K562 (cell line): ENCODE results near the gene ITM2B. TPM values are rescaled to one million over a fixed set of nuclear protein-coding genes. Genes with fewer than 3 reads are reported as not detected.

ENCODE experiments used
- ARID1B ChIP-seq: fragments of 450-650 bp; IDR thresholded peaks from 2 replicates; pipeline ENCODE4 v1.6.1; 2016; ENCODE audit warnings: antibody characterized with exemption, mild to moderate bottlenecking, inconsistent platforms
- POLR2B ChIP-seq: fragments of 450-650 bp; IDR thresholded peaks from 2 replicates; pipeline ENCODE4 v1.6.1; 2018; ENCODE audit warnings: low read depth; ENCODE audit not compliant: partially characterized antibody
- polyA plus RNA-seq, 8 experiments: library from polyadenylated mRNA; depleted of rRNA in 4 of 8; stranded (reverse) in 5 of 8; unstranded in 3 of 8; fragments of >200 nt; fragmentation: Nextera tagmentation in 2 of 8; fragmentation: Illumina TruSeq in 1 of 8; extraction: Ambion mirVana in 2 of 8; extraction: Trizol in 1 of 8; gene quantifications; 2 replicates each; pipeline versions ENCODE4 v1.2.1 to v1.2.3, GENCODE V29; 2011 to 2014; ENCODE audit warnings: inconsistent platforms in 1 of 8, missing spikeins in 1 of 8
- total RNA-seq, 7 experiments: library from RNA; depleted of rRNA in 6 of 7; stranded (reverse); fragments of >200 nt in 6 of 7; fragmentation: Illumina TruSeq in 2 of 7; extraction: Trizol in 2 of 7; gene quantifications; 2 replicates each; pipeline versions ENCODE4 v1.2.1 to v1.2.3, GENCODE V29; 2011 to 2021; ENCODE audit warnings: low replicate concordance in 1 of 7
- TF ChIP-seq, protein P1 (sequence below), 2 experiments: fragments of 450-650 bp; IDR thresholded peaks; 2 replicates each; pipeline ENCODE4 v1.6.1; 2016; ENCODE audit warnings: mild to moderate bottlenecking in 2 of 2, borderline replicate concordance in 1 of 2, low read depth in 1 of 2, moderate library complexity in 1 of 2
- TF ChIP-seq, protein P2 (sequence below), 2 experiments: fragments of 450-650 bp in 1 of 2; sonication (generic) in 1 of 2; formaldehyde crosslinking; conservative IDR thresholded peaks; 2 replicates each; pipeline versions ENCODE4 v1.4.0 to v1.8.1; 2020 to 2022; ENCODE audit warnings: mild to moderate bottlenecking in 1 of 2, missing genetic modification reagents in 1 of 2
- TF ChIP-seq, protein P3 (sequence below): fragments of 450-650 bp; IDR thresholded peaks from 2 replicates; pipeline ENCODE4 v1.6.1; 2016; ENCODE audit warnings: mild to moderate bottlenecking

The ITM2B gene
- total and polyA plus RNA-seq, 9 of the 15 experiments (the other 6 are each of a cell fraction or from before 2014, with no cell fraction given): 22.0 to 83.8 (median 45.0) TPM

DNA sequence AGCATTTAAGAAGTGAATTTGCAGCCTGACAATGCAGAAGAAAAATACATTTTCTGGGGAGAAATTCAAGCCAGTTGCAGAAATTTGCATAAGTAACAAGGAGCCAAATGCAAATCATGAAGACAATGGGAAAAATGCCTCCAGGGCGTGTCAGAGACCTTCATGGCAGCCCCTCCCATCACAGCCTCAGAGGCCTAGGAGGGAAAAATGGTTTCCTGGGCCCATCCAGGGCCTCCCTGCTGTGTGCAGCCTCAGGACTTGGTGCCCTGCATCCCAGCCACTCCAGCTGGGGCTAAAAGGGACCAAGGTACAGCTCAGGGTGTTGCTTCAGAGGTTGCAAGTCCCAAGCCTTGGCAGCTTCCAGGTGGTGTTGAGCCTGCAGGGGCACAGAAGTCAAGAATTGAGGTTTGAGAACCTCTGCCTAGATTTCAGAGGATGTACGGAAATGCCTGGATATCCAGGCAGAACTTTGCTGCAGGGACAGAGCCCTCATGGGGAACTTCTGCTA, 16.7 kb upstream of the ITM2B start (continued):
- TF ChIP-seq, protein P1, sequence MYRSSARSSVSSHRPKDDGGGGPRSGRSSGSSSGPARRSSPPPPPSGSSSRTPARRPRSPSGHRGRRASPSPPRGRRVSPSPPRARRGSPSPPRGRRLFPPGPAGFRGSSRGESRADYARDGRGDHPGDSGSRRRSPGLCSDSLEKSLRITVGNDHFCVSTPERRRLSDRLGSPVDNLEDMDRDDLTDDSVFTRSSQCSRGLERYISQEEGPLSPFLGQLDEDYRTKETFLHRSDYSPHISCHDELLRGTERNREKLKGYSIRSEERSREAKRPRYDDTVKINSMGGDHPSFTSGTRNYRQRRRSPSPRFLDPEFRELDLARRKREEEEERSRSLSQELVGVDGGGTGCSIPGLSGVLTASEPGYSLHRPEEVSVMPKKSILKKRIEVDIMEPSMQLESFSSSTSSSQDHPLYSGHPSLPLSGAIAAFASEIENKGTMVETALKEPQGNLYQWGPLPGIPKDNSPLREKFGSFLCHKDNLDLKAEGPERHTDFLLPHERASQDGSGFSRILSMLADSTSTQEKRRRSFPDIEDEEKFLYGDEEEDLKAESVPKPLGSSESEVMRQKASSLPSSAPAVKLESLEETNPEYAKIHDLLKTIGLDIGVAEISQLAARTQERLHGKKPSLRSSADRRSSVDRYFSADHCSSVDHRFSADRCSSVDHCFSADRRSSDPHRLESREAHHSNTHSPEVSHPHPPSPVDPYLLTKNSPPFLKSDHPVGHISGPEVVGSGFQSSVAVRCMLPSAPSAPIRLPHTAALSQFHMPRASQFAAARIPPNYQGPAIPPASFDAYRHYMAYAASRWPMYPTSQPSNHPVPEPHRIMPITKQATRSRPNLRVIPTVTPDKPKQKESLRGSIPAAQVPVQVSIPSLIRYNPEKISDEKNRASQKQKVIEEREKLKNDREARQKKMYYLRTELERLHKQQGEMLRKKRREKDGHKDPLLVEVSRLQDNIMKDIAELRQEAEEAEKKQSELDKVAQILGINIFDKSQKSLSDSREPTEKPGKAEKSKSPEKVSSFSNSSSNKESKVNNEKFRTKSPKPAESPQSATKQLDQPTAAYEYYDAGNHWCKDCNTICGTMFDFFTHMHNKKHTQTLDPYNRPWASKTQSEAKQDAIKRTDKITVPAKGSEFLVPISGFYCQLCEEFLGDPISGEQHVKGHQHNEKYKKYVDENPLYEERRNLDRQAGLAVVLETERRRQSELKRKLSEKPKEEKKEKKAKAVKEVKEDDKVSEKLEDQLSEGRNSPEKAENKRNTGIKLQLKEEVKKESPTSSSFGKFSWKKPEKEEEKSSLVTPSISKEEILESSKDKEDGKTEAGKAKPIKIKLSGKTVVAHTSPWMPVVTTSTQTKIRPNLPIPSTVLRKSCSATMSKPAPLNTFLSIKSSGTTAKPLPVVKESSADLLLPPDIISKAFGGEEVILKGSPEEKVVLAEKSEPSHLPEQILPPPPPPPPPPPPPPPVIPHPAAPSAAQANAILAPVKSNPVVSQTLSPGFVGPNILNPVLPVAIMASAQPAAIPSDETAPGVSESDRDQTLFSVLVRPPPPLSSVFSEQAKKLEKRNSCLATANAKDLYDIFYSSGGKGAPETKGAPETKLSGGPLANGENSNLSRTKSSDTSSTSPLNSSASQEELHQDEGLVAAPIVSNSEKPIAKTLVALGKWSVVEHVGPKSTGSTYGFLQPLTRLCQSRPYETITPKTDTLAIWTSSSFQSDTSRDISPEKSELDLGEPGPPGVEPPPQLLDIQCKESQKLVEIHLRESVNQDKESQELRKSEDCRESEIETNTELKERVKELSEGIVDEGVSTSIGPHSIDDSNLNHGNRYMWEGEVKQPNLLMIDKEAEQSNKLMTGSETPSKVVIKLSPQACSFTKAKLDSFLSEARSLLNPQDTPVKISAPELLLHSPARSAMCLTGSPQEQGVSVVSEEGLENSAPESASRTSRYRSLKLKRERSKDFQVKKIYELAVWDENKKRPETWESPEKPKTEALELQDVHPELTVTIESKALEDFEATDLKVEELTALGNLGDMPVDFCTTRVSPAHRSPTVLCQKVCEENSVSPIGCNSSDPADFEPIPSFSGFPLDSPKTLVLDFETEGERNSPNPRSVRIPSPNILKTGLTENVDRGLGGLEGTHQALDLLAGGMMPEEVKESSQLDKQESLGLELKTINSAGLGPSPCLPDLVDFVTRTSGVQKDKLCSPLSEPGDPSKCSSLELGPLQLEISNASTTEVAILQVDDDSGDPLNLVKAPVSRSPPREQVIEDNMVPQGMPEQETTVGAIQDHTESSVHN (IDR thresholded peaks at IDR 0.05; ENCODE audit: borderline replicate concordance in 1 of 2, low read depth in 1 of 2): no peak
- TF ChIP-seq, protein P2, sequence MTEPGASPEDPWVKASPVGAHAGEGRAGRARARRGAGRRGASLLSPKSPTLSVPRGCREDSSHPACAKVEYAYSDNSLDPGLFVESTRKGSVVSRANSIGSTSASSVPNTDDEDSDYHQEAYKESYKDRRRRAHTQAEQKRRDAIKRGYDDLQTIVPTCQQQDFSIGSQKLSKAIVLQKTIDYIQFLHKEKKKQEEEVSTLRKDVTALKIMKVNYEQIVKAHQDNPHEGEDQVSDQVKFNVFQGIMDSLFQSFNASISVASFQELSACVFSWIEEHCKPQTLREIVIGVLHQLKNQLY (CRISPR knock-in tag; conservative IDR thresholded peaks at IDR 0.05): no peak
- TF ChIP-seq POLR2B (no peak), ARID1B (no peak)
- TF ChIP-seq, protein P3, sequence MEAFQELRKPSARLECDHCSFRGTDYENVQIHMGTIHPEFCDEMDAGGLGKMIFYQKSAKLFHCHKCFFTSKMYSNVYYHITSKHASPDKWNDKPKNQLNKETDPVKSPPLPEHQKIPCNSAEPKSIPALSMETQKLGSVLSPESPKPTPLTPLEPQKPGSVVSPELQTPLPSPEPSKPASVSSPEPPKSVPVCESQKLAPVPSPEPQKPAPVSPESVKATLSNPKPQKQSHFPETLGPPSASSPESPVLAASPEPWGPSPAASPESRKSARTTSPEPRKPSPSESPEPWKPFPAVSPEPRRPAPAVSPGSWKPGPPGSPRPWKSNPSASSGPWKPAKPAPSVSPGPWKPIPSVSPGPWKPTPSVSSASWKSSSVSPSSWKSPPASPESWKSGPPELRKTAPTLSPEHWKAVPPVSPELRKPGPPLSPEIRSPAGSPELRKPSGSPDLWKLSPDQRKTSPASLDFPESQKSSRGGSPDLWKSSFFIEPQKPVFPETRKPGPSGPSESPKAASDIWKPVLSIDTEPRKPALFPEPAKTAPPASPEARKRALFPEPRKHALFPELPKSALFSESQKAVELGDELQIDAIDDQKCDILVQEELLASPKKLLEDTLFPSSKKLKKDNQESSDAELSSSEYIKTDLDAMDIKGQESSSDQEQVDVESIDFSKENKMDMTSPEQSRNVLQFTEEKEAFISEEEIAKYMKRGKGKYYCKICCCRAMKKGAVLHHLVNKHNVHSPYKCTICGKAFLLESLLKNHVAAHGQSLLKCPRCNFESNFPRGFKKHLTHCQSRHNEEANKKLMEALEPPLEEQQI: no peak
